H9 (cell line): ENCODE results near the gene PARM1. TPM values are rescaled to one million over a fixed set of nuclear protein-coding genes. Genes with fewer than 3 reads are reported as not detected.

Experiments used
- DNase-seq: peaks from one replicate; pipeline ENCODE4 v3.0.0-alpha.2; 2017
- H2AFZ ChIP-seq: one replicate; pipeline ENCODE4 v1.6.1; 2013; ENCODE audit warnings: mild to moderate bottlenecking, low read length, control low read depth, moderate library complexity
- H2AK5ac ChIP-seq: 2 replicates; pipeline ENCODE4 v1.6.1; 2013; ENCODE audit warnings: low read length, control low read depth, mixed read lengths; ENCODE audit not compliant: insufficient read length
- H2BK120ac ChIP-seq: one replicate; pipeline ENCODE4 v1.6.1; 2013; ENCODE audit warnings: low read depth, mild to moderate bottlenecking, low read length, control low read depth, inconsistent platforms; ENCODE audit not compliant: poor library complexity, severe bottlenecking
- H2BK12ac ChIP-seq: 2 replicates; pipeline ENCODE4 v1.6.1; 2013; ENCODE audit warnings: low read length, control low read depth, mixed read lengths, low read depth; ENCODE audit not compliant: insufficient read length
- H2BK15ac ChIP-seq: 2 replicates; pipeline ENCODE4 v1.6.1; 2013; ENCODE audit warnings: low read depth, low read length, control low read depth
- H2BK20ac ChIP-seq: one replicate; pipeline ENCODE4 v1.6.1; 2013; ENCODE audit warnings: low read depth, mild to moderate bottlenecking, low read length, control low read depth, inconsistent platforms; ENCODE audit not compliant: poor library complexity, severe bottlenecking
- H2BK5ac ChIP-seq: 2 replicates; pipeline ENCODE4 v1.6.1; 2013; ENCODE audit warnings: low read length, control low read depth, mixed read lengths; ENCODE audit not compliant: insufficient read length
- H3K14ac ChIP-seq: 2 replicates; pipeline ENCODE4 v1.6.1; 2013; ENCODE audit warnings: low read length, control low read depth; ENCODE audit not compliant: insufficient read depth
- H3K18ac ChIP-seq: 2 replicates; pipeline ENCODE4 v1.6.1; 2013; ENCODE audit warnings: low read depth, mild to moderate bottlenecking, mixed read lengths, low read length, control low read depth; ENCODE audit not compliant: insufficient read length
- H3K23ac ChIP-seq: 2 replicates; pipeline ENCODE4 v1.6.1; 2013; ENCODE audit warnings: low read length, control low read depth, mixed read lengths, low read depth; ENCODE audit not compliant: insufficient read length
- H3K23me2 ChIP-seq: 2 replicates; pipeline ENCODE4 v1.6.1; 2013; ENCODE audit warnings: low read depth, mild to moderate bottlenecking, mixed read lengths, low read length, control low read depth; ENCODE audit not compliant: insufficient read length, poor library complexity, severe bottlenecking
- H3K27ac ChIP-seq: 2 replicates; pipeline ENCODE4 v1.5.1; 2013; ENCODE audit warnings: low read length, control low read depth, mixed read lengths, low read depth; ENCODE audit not compliant: insufficient read length
- H3K27me3 ChIP-seq: 2 replicates; pipeline ENCODE4 v1.6.1; 2013; ENCODE audit warnings: low read length, control low read depth, inconsistent platforms; ENCODE audit not compliant: insufficient read depth
- H3K4ac ChIP-seq: 2 replicates; pipeline ENCODE4 v1.6.1; 2013; ENCODE audit warnings: low read depth, mild to moderate bottlenecking, control low read depth, inconsistent platforms, low read length, moderate library complexity
- H3K4me1 ChIP-seq: 2 replicates; pipeline ENCODE4 v1.6.1; 2013; ENCODE audit warnings: low read length, control low read depth, inconsistent platforms; ENCODE audit not compliant: insufficient read depth
- H3K4me2 ChIP-seq: 2 replicates; pipeline ENCODE4 v1.6.1; 2013; ENCODE audit warnings: low read length, control low read depth, mixed read lengths; ENCODE audit not compliant: insufficient read length, insufficient read depth
- H3K56ac ChIP-seq: 2 replicates; pipeline ENCODE4 v1.6.1; 2013; ENCODE audit warnings: low read depth, mild to moderate bottlenecking, mixed read lengths, low read length, control low read depth; ENCODE audit not compliant: insufficient read length
- H3K79me1 ChIP-seq: 2 replicates; pipeline ENCODE4 v1.6.1; 2013; ENCODE audit warnings: low read depth, mild to moderate bottlenecking, moderate library complexity, low read length, control low read depth, inconsistent platforms; ENCODE audit not compliant: insufficient read depth, poor library complexity, severe bottlenecking
- H3K79me2 ChIP-seq: 2 replicates; pipeline ENCODE4 v1.6.1; 2013; ENCODE audit warnings: low read length, control low read depth, inconsistent platforms; ENCODE audit not compliant: insufficient read depth
- H3K9ac ChIP-seq: 2 replicates; pipeline ENCODE4 v1.6.1; 2013; ENCODE audit warnings: low read length, control low read depth, mixed read lengths; ENCODE audit not compliant: insufficient read length; ENCODE audit errors: extremely low read depth
- H3K9me3 ChIP-seq: one replicate; pipeline ENCODE4 v1.6.1; 2013; ENCODE audit warnings: low read depth, low read length, inconsistent platforms; ENCODE audit not compliant: control insufficient read depth
- H3T11ph ChIP-seq: one replicate; pipeline ENCODE4 v1.6.1; 2013; ENCODE audit warnings: mild to moderate bottlenecking, low read length, control low read depth, inconsistent platforms
- H4K20me1 ChIP-seq: one replicate; pipeline ENCODE4 v1.6.1; 2013; ENCODE audit not compliant: control insufficient read depth, insufficient read length, insufficient read depth
- H4K5ac ChIP-seq: 2 replicates; pipeline ENCODE4 v1.6.1; 2013; ENCODE audit warnings: low read depth, mild to moderate bottlenecking, mixed read lengths, low read length, control low read depth; ENCODE audit not compliant: insufficient read length
- H4K8ac ChIP-seq: replicated peaks from 2 replicates; pipeline ENCODE4 v1.6.1; 2013; ENCODE audit warnings: low read length, control low read depth, mixed read lengths, low read depth; ENCODE audit not compliant: insufficient read length
- H4K91ac ChIP-seq: 2 replicates; pipeline ENCODE4 v1.6.1; 2013; ENCODE audit warnings: low read depth, mild to moderate bottlenecking, moderate library complexity, mixed read lengths, low read length, control low read depth; ENCODE audit not compliant: insufficient read length
- H3K27ac Mint-ChIP-seq, 3 experiments: 2 replicates in 2 of 3; 3 replicates in 1 of 3; pipeline ENCODE4 v1.8.0; 2020 to 2021; ENCODE audit warnings: mixed read lengths in 3 of 3, mild to moderate bottlenecking in 1 of 3, moderate library complexity in 1 of 3
- H3K27me3 Mint-ChIP-seq: 2 replicates; pipeline ENCODE4 v1.8.0; 2021; ENCODE audit warnings: low read depth, mild to moderate bottlenecking, moderate library complexity, mixed read lengths
- H3K36me3 Mint-ChIP-seq, 3 experiments: 2 replicates in 2 of 3; 3 replicates in 1 of 3; pipeline ENCODE4 v1.8.0; 2020 to 2021; ENCODE audit warnings: low read depth in 3 of 3, mixed read lengths in 3 of 3; ENCODE audit not compliant: insufficient read depth in 1 of 3
- H3K4me1 Mint-ChIP-seq, 2 experiments: 2 replicates each; pipeline ENCODE4 v1.8.0; 2020; ENCODE audit warnings: mixed read lengths in 2 of 2
- H3K4me3 Mint-ChIP-seq, 2 experiments: 2 replicates in 1 of 2; 3 replicates in 1 of 2; pipeline ENCODE4 v1.8.0; 2020 to 2021; ENCODE audit warnings: mild to moderate bottlenecking in 2 of 2, mixed read lengths in 2 of 2, moderate library complexity in 1 of 2
- H3K9me3 Mint-ChIP-seq, 2 experiments: 2 replicates in 1 of 2; 3 replicates in 1 of 2; pipeline ENCODE4 v1.8.0; 2020; ENCODE audit warnings: mild to moderate bottlenecking in 2 of 2, mixed read lengths in 2 of 2, moderate library complexity in 1 of 2
- CTCF ChIP-seq: fragments of 200-600 bp; sonication (generic); conservative IDR thresholded peaks from 3 replicates; pipeline ENCODE4 v1.8.0; 2021; ENCODE audit warnings: antibody characterized with exemption, mild to moderate bottlenecking
- WGBS: extraction: QIAGEN DNeasy Blood & Tissue Kit; methylation state at CpG from one replicate; pipeline ENCODE4 v1.1.7; 2013; ENCODE audit warnings: missing lambda C conversion rate, low lambda C conversion rate, mixed read lengths; ENCODE audit not compliant: insufficient read length; ENCODE audit errors: extremely low coverage; 5-methylcytosine and 5-hydroxymethylcytosine counted together
- total RNA-seq: library from RNA; stranded (reverse); gene quantifications from 2 replicates; pipeline ENCODE4 v1.2.1, GENCODE V29; 2021

The PARM1 gene
- total RNA-seq, 1 experiment from 2014 or later, result 2.0 TPM

GRCh38 chr4:75004755-75005668 lies 72.1 kb downstream of the PARM1 start:
- H3K4me1 ChIP-seq, result peaks cover 3% of the 10 kb centered on the region; the same call in 1 of the 2 replicates
- no peak for DNase-seq
- H3K27me3 ChIP-seq, result no peaks in the 10 kb centered on the region; the same call in 1 of the 2 replicates
- no peak overlapping the region for H3K9ac ChIP-seq
- no peaks in the 10 kb centered on the region for H3K23me2 ChIP-seq
- no peak overlapping the region for H3T11ph ChIP-seq
- H2BK15ac ChIP-seq, result no peak overlapping the region
- no peak overlapping the region for H2AK5ac ChIP-seq
- no peak overlapping the region for H3K18ac ChIP-seq
- no peak overlapping the region for H2BK20ac ChIP-seq
- H3K27ac ChIP-seq, result no peak overlapping the region
- H3K79me2 ChIP-seq, result no peaks in the 10 kb centered on the region
- no peak for TF ChIP-seq CTCF
- no peak overlapping the region for H4K5ac ChIP-seq
- H3K56ac ChIP-seq, result no peak overlapping the region
- no CpG with 5 or more reads among the region's 9 CpGs for WGBS
- Mint-ChIP-seq H3K4me1 (peaks cover 16 to 26% of the 10 kb centered on the region in 2 experiments), H3K27me3 (peaks cover 6% of the 10 kb centered on the region), H3K4me3 (no peak overlapping the region), H3K9me3 (peaks cover 16 to 19% of the 10 kb centered on the region in 2 experiments), H3K27ac (no peak overlapping the region), H3K36me3 (peaks cover 10 to 18% (median 12%) of the 10 kb centered on the region in 3 experiments; a peak in 6 of 7 replicates)
- no peak overlapping the region for H2BK12ac ChIP-seq
- H4K8ac ChIP-seq, result no peak overlapping the region
- no peak overlapping the region for H4K91ac ChIP-seq
- H3K23ac ChIP-seq, result no peak overlapping the region
- no peak overlapping the region for H2BK5ac ChIP-seq
- H3K14ac ChIP-seq, result no peak overlapping the region
- no peaks in the 10 kb centered on the region for H3K9me3 ChIP-seq
- peak overlapping the region; percentile 11 for H2AFZ ChIP-seq
- H3K4ac ChIP-seq, result no peak overlapping the region
- peak overlapping the region; percentile 56 for H2BK120ac ChIP-seq
- no peaks in the 10 kb centered on the region for H4K20me1 ChIP-seq
- H3K4me2 ChIP-seq, result no peak overlapping the region
- no peaks in the 10 kb centered on the region for H3K79me1 ChIP-seq
